CD4-positive, alpha-beta T cell treated with Interleukin-6 for 4 hours (primary cell): ENCODE measurements around the gene IL10.

Experiments
- DNase-seq: peaks from one replicate; pipeline ENCODE4 v3.0.0-alpha.2; 2020; ENCODE audit warnings: mixed read lengths

The IL10 gene

GRCh38 chr1:206772243-206772937 is at the start of gene IL10:
Gene IL10 (minus strand): TSS chr1:206772494. CDS start chr1:206772435, 59 bp downstream.
- DNase-seq, result no peak

- DNase-seq, result no peak
Observed at GRCh38 chr1:206821493-206821892, 49.2 kb upstream of the IL10 start.

GRCh38 chr1:206816390-206817287 is 44.3 kb upstream of the IL10 start:
- DNase-seq, result peak; percentile 13

GRCh38 chr1:206814716-206815341 is 42.5 kb upstream of the IL10 start:
- no peak for DNase-seq

GRCh38 chr1:206812471-206812870 is 40.2 kb upstream of the IL10 start:
- no peak for DNase-seq

GRCh38 chr1:206809504-206810084 is 37.3 kb upstream of the IL10 start:
- peak; percentile 63 for DNase-seq

GRCh38 chr1:206808615-206809014 is 36.3 kb upstream of the IL10 start:
- peak; percentile 62 for DNase-seq

- no peak for DNase-seq
Observed at GRCh38 chr1:206805357-206805756, 33.1 kb upstream of the IL10 start.

GRCh38 chr1:206804156-206804737 is 32.0 kb upstream of the IL10 start:
- no peak for DNase-seq

GRCh38 chr1:206803221-206803730 is 31.0 kb upstream of the IL10 start:
- peak; percentile 83 for DNase-seq

GRCh38 chr1:206802401-206802800 is 30.1 kb upstream of the IL10 start:
- DNase-seq, result no peak

- DNase-seq, result no peak
Observed at GRCh38 chr1:206801467-206801866, 29.2 kb upstream of the IL10 start.

GRCh38 chr1:206800891-206801290 is 28.6 kb upstream of the IL10 start:
- DNase-seq, result no peak

- no peak for DNase-seq
Observed at GRCh38 chr1:206800411-206800810, 28.1 kb upstream of the IL10 start.

GRCh38 chr1:206799311-206799710 is 27.0 kb upstream of the IL10 start:
- DNase-seq, result no peak

- DNase-seq, result no peak
Observed at GRCh38 chr1:206798384-206798996, 26.2 kb upstream of the IL10 start.

- peak; percentile 61 for DNase-seq
Observed at GRCh38 chr1:206797534-206798383, 25.5 kb upstream of the IL10 start.

GRCh38 chr1:206796981-206797402 is 24.7 kb upstream of the IL10 start:
- no peak for DNase-seq

- DNase-seq, result no peak
Observed at GRCh38 chr1:206796116-206796515, 23.8 kb upstream of the IL10 start.

GRCh38 chr1:206794294-206794908 is 22.1 kb upstream of the IL10 start:
- DNase-seq, result no peak

GRCh38 chr1:206793620-206794019 is 21.3 kb upstream of the IL10 start:
- DNase-seq, result no peak
